ENCODE data around the gene ADGRG7.

ADGRG7 gene

DNA sequence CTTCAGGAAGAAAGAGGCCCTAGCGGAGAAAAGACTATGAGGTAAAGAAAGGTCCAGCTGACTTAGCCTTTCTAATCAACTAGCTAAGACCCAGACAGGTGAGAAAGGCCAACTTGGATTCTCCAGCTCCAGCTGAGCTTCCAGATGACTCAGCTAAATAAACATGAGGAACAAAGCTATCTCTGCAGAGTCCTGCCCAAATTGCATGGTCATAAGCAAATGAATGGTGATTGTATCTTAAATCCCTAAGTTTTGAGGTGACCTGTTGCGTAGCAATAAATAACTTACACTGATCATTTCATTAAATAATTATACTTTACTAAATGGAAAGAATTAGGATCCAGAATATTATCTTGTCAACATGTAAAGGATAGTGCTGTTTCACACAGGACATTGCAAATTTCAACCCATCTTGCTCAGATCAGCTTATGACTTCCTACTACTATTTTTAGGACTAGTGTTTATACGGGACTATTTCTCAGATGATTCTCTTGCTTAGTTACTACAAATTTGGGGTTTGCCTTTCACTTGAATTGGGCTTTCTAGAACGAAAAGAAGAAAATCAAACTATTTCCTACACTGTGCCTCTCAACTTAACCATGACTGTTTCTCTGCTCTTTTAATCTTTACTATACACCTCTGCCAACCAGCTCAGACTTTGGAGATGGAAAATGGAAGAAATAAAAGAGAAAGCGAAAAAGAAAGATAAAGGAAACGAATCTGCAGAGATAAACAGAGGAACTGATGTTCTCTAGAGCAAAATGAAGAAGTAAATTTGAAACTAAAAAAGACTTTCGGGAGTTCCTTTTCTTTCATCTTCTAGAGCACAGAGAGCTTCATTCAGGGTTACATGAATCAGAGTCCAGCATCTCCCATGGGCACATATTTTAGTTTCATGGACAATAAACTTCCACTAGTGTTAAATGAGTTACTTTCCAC lies 6.6 kb upstream of the ADGRG7 start:
- no peak for DNase-seq

DNA sequence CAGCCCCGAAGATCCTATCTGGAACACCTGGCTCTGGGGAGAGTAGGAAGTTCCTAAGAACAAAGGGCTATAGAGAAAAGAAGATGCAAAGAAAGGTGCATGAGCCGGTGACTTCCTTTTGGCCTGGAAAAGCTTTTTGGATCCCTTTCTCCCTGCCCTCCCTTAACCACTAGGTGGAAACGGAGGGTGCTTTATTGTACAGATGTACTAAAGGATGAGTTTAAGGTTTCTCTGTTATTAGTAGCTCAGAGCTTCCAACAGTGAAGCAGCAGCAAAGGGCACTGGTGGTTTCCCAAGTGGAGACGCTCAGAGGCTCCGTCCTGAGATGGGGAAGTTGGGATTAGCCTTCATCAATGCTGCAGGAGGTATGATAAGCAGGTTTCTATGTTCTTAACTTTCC lies 5.9 kb upstream of the ADGRG7 start:
- no peak for DNase-seq

DNA sequence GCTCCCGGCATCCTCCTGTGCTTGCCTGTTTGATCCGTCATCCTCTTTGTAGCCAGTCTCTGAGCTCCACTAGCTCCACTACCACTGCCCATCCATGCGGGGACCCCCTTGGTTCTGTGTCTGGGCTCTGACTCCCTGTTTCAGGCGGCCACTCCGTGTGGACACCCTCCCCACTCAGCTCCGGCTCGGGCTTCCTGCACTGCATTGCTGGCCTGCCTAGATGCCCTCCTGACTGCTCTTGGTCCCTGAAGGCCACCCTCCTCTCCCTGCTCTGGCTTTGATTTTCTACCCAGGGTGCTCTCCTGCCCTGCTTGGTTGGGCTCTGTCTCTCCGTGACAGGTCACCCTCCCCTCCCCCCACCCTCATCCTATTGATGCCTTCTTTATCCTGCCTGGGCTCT lies 4.0 kb upstream of the ADGRG7 start:
- no peak for DNase-seq

DNA sequence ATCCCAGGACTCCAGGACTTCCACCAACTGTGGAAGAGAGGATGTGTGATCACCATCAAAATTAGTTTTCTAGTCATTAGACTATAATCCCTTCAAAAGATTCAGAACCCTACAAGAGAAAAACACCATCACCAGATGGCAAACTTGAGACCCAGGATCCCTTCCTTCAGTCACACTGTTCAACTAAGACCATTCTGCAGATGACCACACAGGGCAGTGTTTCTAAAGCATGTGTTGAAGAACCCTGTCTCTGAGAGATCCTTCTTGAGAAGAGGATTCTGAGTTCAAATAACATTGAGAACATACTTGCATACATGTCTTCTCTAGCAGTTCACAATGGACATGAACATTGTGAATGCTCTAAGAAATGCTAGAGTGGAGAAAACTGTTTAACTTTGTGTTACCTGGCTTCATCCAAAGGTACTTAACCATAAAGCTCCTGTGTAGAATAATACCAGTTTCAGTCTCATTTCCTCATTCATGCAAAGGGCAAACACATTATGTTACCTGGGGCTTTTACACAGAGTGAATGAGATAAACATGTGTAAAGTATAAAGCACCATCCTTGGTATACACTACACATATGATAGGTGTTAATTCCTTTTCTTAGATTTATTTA lies 2.4 kb upstream of the ADGRG7 start:
- no peak for DNase-seq

DNA sequence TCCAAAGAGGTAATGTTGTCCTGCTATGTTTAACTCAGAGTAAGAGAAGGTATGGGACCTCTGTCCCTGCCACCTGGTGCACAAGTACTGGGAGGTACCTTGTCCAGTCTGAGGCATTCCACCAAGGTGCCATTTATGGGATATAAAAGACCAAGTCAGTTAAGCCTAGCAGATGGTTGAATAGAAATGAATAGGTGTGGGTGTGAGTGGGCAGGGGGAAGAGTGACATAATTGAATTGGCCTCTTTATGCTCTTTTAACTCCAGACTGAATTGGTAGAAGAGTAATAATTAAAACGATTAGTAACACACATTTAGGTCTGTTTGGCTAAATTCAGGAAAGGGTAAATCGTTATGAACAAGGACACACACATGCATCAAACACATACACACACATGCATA lies 562 bp downstream of the ADGRG7 start:
- no peak for DNase-seq

DNA sequence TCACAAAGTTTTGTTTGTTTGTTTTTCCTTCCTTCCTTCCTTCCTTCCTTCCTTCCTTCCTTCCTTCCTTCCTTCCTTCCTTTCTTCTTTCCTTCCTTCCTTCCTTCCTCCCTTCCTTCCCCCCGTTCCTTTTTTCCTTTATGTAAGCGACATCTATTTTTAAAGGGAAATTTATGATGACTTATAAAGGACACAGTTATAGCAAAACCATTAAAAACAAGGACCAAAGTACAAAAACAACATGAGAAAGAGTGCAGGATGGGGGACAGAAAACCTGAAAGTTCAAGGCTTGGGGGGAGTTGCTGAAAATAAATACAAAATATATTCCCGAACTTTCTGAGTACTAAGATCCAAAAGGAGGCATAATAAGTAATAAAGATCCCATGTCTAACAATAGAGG lies 1.8 kb downstream of the ADGRG7 start:
- no peak for DNase-seq

DNA sequence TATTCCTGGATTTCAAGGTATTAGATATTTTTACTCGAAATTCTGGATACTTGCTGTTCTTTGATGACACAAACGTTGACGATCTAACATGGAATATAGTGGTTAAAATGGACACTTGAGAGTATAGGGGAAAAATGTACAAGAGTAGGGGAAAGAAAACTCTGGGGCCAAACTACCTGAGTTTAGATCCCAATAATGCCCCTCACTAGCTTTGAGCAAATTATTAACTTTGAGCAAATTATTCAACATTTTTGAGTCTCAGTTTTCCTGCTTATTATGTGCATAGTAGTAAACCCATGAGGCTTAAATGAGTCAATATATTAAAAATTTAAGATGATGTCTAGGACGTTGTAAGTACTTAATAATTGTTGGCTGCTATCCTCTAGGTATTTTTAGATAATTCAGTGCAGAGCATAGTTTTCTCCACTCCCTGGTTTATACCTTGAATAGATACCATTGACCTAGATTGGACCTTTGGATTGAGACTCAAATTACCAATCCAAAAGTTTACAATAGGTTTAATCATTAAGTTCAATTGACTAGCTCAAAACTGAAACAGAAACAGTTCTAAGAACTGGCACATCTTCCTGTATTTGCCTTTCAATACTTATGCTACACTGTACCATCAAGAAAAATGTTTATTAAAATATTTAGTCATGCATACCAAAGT lies 4.5 kb downstream of the ADGRG7 start:
- DNase-seq, result no peak

DNA sequence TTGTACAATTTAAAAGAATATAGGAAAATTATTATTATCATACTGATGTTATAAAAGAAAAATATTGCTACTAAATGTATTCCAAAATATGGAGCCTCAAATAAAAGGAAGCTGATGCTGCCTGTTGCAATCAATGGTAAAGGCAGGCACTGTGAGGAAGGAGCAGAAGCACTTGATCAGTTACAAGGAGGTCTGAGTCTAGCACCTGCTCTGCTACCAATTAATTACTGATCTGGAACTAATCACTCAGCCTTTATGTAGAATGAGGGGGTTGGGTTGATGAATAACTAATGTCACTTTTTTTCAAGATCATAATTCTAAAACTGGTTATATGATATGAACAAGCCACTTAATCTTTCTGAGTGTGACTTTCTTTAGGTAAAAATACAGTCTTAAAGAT lies 5.5 kb downstream of the ADGRG7 start:
- DNase-seq, result no peak

DNA sequence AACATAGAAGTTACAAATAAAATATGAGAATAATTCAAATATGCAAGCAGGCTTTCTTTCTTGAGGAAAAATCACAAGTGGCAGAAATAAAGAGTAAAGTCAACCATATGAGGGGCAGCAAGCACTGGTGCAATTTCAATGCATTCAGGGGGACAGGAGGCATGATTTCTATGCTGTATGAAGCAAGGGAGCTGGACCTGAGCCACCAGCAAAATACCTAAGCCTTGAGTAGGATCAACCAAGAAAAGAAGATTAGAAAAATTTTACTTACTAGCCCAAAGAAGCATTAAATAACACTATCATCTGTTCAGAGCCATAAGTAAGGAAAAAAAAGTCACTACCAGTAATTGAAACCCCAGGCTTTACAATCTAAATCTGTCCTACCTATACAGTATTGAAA lies 6.3 kb downstream of the ADGRG7 start:
- no peak for DNase-seq

DNA sequence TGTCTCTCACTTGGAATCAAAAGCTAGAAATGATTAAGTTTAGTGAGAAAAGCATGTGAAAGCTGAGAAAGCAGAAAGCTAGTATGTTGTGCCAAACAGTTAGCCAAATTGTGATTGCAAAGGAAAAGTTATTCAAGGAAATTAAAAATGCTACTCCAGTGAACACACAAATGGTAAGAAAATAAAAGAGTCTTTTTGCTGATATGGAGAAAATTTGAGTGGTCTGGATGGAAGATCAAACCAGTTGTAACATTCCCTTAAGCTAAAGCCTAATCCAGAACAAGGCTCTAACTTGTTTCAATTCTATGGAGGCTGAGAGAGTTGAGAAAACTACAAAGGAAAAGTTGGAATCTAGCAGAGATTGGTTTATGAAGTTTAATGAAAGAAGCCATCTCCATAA lies 11.8 kb downstream of the ADGRG7 start:
- DNase-seq, result no peak

DNA sequence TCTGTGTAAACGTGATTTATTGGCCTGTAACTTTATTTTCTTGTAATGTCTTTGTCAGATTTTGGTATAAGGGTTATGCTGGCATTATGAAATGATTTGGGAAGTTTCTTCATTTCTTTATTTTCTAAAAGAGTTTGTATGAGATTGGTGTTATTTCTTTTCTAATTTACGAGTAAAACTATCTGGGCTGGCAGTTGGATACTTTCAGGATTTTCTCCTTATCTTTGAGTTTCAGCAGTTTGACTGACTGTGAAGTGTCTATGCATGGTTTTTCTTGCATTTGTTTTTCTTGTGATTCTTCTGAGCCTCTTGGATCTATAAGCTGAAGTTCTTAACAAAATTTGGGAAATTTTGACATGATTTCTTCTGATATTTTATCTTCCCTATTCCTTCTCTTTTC lies 18.1 kb downstream of the ADGRG7 start:
- no peak for DNase-seq

DNA sequence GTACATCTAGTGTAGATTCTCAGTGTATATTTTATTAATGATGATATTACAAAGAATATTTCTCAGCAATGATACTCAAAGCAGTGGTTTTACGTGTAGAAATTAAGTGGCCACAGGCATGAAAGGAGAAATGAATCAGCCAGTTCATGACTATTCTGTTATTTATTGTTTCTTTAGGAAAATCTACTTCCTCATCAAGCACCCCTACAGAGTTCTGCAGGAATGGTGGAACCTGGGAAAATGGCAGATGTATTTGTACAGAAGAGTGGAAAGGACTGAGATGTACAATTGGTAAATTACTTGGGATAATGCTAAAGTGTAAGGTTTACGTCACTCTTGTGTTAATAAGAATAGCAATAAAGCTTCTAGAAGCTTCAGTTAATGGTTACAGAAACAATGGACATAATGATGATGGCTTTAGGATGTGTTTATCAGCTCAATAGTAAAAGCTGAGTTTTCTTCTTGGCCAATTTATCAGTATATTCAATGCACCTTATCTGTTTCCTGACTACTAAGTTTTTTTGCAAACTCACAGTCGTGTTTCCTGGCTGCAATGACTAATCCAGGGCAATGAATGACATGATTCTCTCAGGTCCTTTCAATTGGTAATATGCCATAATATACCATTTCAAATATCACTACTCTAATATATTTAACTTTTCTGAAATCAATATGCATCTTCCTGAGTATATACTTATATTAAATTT lies 20.2 kb downstream of the ADGRG7 start:
- no peak for DNase-seq

DNA sequence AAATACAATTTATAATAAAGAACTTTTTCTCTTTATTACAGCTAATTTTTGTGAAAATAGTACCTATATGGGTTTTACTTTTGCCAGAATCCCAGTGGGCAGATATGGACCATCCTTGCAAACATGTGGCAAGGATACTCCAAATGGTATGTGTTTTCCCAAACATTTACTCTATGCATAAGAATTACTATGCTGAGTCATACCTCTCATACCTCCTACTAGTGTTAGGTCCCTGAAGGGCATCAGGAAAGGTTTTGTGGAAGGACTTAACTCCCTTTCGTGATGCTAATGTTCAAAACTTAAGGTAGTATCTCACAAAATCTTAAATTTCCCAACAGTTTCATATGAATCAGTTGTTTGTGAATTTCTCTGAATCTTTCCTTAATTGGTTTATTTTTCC lies 21.3 kb downstream of the ADGRG7 start:
- no peak for DNase-seq

DNA sequence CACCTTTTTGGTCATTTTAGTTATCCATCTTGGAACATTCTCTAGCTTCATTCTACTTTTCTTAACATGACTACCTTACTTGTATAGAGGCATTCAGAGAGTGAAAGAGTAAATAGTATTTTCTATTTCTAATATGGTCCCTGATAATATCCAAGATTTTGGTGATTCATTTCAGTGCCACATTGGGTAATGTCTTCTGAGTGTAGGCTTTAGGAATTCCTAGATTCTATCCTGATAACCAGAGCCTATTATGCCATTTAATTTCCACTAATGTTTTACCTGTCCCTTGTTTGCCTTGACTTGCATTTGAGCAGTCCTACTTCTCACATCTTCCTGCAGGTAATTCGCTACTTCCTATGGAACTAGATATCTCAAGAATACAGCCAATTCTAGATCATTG lies 21.8 kb downstream of the ADGRG7 start:
- no peak for DNase-seq

DNA sequence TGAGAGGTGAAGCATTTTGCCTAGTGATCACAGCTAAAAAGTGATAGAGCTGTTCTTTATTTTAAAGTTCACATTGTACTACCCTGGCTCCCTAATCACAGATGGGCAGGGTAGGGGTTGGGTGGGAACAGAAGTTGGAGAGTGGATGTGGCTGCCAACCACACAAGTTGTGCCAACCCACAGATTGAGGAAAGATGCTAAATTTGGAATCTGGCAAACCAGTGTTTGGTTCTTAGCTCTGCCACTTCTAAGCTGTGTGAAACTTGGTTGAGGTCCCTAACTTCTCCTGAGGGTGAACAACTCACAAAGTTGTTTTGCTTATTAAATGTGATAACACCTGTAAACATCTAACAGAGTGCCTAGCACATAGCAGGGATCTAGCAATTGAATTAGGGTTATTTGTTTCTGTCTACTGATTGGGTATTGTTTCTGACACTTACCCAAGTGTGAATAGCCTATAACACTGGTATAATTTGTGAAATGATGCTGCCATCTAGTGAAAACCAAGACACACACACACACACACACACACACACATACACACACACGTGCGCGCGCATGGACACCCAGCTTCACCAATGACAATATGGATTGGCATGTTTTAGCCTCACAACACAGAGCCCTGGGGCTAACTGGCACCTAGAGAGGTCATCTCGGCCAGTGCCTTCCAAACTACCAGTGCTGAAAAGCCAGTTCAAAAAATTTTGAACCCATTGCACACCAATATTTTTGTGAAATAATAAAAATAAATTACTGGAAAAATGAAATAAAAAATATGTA lies 25.3 kb downstream of the ADGRG7 start:
- no peak for DNase-seq

DNA sequence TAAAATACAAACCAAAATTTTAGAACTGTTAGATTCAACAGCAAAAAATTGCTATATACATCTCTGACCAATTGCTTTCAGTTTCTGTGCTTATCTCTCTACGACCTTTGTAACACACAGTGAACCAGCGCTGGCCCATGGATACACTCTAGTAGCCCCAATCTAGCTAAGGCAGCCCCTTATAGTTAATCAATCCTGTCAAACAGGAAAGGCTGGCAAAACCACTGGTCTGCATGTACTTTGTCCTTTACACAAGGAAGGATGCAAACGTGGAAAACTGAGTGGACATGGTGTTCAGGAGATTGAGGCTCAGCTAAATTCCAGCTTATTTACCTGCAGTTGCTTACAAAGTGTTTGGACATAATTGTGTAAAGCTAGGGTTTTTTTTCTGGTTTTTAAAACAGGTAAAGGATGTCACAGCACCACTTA lies 25.9 kb downstream of the ADGRG7 start:
- DNase-seq, result no peak

DNA sequence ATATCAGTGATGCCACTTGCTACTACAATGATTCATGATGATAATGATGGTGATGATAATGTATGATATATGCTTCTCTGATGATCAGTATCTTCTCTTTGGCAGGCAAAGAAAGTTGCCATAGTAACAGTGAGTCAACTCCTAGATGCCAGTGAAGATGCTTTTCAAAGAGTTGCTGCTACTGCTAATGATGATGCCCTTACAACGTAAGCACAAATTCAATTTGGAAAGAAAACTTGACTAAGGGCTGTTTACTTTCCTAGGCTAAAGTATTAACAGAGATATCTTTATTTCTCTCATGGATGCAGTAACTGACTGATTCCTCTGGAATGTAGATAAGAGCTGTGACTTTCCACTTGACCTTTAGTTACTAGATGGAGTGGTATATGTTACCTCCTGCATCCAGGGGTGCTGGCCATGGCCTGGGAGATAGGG lies 27.8 kb downstream of the ADGRG7 start:
- DNase-seq, result no peak

DNA sequence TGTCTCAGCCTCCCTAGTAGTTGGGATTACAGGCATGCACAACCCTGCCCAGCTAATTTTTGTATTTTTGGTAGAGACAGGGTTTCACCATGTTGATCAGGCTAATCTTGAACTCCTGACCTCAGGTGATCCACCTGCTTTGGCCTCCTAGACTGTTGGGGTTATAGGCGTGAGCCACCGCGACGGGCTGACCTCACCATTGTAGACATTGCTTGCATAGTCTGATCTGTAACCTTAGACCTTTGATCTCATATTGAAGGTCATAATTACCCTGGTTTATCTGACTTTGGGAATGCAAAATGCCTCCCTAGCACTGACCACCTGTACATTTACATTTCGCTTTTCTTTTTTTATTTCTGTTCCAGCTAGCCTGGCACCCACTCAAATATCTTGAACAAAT lies 31.2 kb downstream of the ADGRG7 start:
- DNase-seq, result no peak

DNA sequence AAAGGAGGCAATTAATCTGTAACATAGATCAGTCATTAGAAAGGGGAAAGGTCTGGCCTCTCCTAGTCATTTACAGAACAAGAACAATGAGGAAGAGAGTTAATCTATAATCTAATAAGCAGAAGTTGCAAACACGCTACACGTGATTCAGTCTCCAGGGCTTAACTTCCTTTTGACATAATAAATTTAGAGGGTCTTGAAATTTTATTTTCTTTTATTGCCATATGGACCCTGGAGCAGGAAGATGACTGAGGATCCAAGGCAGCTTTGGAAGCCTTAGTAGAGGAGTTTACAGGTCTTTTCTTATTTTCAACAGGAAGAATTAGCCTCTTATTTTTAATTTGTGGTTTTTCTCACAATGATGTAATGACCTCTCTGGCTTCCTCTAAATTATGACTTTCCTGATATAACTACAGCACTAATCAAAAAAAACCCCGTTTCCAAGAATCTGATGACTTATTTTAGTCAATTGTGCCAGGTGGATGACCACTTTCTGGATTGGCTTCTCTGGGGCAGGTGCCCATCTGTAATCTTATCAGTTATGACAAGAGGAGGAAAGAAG lies 32.2 kb downstream of the ADGRG7 start:
- DNase-seq, result no peak

DNA sequence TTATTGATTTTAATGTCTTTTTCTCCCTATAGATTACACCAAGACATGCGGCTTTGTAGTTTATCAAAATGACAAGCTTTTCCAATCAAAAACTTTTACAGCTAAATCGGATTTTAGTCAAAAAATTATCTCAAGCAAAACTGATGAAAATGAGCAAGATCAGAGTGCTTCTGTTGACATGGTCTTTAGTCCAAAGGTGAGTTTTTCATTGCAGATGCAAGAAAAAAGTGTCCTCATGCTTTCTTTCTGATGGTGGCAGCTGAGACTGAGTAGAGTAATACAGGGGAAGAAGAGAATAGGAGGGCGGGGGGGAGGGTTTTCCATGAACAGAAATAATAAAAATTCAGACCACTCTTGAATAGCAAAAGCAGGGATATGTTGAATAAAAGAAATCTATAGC lies 36.5 kb downstream of the ADGRG7 start:
- DNase-seq, result no peak

DNA sequence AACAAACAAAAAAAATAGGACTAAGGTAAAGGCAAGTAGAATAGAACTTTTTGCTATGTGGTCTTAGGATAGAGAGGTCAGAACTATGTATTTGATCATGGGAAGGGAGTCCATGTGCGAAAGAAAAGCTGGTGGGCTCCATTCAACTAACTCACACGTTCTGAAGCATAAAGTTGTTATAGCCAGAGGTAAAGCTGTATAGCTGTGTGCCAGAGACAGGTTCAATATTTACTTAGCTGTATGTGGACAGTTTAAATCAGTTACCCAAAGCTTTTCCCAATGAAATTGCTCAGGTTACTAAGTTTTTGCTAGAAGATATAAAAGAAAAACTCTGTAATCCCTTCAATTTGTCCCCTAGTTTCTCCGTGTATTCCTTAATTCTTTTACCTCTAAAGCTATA lies 37.8 kb downstream of the ADGRG7 start:
- DNase-seq, result no peak

DNA sequence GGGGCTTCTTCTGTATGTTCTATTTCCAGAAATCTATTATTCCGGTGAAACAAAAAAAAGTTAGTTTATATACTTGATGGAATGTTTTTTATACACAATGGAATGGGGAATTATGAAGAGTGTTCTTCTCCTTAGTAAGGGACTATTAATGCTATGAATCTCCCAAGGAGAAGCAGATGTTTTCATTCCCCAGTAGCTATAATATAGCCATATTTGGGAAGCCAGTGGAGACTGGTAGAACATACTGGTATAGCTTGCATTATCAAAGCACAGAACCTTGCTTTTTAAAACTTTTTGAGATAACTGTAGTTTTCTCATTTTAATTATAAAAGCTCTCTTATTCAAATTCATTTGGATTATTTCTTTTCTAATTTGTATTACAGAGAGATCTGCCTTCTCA lies 38.3 kb downstream of the ADGRG7 start:
- no peak for DNase-seq

Data from NCI-H2171 (cell line).